ENCODE data around the gene NIN.

The NIN gene

DNA sequence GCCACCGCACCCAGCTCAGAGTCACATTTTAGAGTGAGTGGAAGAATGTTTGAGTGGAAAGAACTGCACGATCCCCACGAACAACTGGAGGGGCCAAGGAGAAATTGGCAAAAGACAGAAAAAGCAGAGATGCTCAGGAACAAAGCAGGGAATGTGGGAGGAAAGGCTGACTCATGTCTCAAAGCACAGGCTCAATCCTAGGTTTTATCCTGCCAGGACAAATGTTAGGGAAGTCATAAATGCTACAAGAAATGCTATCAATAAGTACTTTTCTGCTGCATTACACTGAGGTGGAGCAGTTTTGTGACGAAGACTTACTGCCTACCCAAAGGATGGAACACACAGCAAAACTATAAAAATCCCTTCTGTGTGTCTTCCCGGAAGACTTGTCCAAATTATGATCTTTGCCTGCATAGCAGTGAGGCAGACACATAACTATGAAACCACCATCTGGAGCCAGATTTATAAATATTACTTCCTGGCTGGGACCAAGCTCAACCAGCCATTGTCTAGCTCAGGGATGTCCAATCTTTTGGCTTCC, 26.7 kb downstream of the NIN start:
- TF ChIP-seq ZFX (IDR thresholded peaks at IDR 0.05) (no peak), CTCF (conservative IDR thresholded peaks at IDR 0.05) (no peak)
- H3K27ac ChIP-seq, result no peak overlapping the region

GRCh38 chr14:50801706-50802105, 29.3 kb downstream of the NIN start:
- TF ChIP-seq ZFX (IDR thresholded peaks at IDR 0.05), result no peak
- TF ChIP-seq CTCF (conservative IDR thresholded peaks at IDR 0.05), result no peak
- no peak overlapping the region for H3K27ac ChIP-seq

DNA sequence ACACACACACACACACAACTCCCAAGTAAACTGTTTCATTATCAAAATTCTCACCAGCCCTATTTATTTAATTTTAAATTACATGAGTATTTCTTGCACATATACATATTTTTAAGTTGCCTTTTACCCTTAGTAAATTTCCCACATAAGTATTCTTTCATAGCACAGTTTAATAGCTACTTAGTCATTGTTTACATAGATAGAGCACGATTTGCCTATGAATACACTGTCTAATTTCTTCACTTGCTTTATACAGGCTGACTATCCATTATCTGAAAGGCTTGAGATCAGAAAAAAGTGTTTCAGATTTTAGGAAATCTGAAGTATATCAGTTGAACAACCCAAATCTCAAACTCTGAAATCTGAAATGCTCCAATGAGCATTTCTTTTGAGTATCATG, 30.9 kb downstream of the NIN start:
- no peak overlapping the region for H3K27ac ChIP-seq
- TF ChIP-seq ZFX (IDR thresholded peaks at IDR 0.05) (no peak), CTCF (conservative IDR thresholded peaks at IDR 0.05) (no peak)

DNA sequence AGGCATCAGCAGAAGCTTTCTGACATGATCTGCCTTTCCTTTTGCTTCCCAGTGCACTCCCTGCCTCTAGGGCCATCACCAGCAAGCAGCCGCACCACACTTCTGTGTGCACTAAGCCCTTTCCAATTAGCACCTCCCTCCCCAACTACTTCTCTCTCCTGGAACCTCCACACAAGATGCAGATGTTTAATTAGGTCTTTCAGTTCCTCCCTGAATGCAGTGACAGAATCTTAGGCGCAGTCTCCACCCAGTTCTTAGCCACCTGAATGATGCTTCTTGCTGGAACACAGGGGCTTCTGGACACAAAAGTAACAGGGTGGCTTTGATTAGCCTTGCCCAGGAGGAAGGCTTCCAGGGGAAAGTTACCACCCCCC, 32.9 kb downstream of the NIN start:
- no peak overlapping the region for H3K27ac ChIP-seq
- TF ChIP-seq ZFX (IDR thresholded peaks at IDR 0.05) (no peak), CTCF (conservative IDR thresholded peaks at IDR 0.05) (no peak)

DNA sequence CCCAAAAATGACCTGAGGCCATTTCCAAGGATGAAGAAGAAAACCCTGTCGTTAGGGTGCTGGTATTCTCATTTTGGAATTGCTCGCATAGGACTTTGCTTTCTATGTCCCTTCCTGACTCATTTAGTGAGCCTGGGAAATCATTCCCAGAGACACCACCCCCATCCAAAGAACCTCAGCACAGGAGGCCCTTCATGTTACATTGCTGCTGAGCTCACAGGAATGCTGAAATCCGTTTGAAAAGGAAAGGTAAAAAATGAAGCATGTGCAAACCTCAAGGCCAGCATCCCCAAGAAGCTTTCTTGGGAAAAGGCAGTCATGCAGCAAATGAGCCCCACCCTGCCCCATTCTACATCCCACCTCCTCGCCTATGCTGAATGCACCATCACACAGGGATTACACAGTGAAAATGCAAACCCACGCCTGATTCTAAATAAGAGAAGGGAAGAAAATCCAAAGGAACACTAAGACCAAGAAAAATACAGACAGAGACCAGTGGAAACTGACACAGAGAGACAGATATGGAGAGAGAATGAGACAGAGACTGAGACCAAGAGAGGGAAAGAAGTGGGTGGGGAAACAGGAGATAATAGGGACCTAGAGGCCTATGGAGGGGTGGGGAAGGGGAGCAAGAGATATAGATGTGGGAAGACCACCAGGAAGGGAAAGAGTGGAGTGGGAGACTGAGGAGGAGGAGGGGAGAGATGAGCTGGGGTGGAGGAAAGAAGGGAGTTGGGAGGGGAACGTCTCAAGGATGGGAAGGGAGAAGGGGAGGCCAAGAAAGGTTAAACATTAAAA, 33.5 kb downstream of the NIN start:
- no peak overlapping the region for H3K27ac ChIP-seq
- TF ChIP-seq CTCF (conservative IDR thresholded peaks at IDR 0.05) (no peak), ZFX (IDR thresholded peaks at IDR 0.05) (no peak)

GRCh38 chr14:50796390-50796789, 34.6 kb downstream of the NIN start:
- H3K27ac ChIP-seq, result no peak overlapping the region
- TF ChIP-seq ZFX (IDR thresholded peaks at IDR 0.05) (no peak), CTCF (conservative IDR thresholded peaks at IDR 0.05) (no peak)

DNA sequence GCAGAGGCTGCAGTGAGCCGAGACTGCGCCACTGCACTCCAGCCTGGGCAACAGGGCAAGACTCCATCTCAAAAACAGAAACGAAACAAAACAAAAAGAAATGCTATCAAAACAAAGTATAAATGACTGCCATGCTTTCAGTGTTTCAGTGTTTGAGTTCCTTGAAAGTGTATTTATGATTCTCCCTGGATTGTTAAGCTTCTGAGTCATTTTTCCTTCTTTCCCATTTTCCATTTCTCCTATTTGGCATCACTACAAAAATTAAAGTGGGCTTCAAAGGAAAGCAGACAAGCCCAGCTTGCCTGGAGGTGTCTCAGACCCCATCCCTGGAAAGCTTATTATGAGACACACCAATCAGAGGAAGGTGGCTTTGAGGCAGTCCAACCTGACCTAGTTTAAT, 35.1 kb downstream of the NIN start:
- H3K27ac ChIP-seq, result no peak overlapping the region
- TF ChIP-seq CTCF (conservative IDR thresholded peaks at IDR 0.05) (no peak), ZFX (IDR thresholded peaks at IDR 0.05) (no peak)
